ENCODE data around the gene ISM1.
"Not testable (repeated sequence)": the region's sequence is repeated elsewhere in the genome, so short reads cannot be mapped to it uniquely, and the experiment has no call there.

ISM1 gene

GRCh38 chr20:13229538-13229937 lies 8.5 kb downstream of the ISM1 start:
- ChIA-PET POLR2A (no interaction called here), CTCF (interaction anchor here (1.0 kb wide), 1 partner anchor 9 kb away, joined by 3 read pairs; no protein-coding TSS in a partner anchor)
- Histone ChIP-seq H3K4me3 (ENCODE audit: control insufficient read depth in 1 of 7, extremely low read depth in 1 of 7, insufficient read depth in 4 of 7, low read depth in 2 of 7, low read length in 6 of 7) (no peak overlapping the region), H3K4me1 (ENCODE audit: control extremely low read depth in 1 of 4, control insufficient read depth in 4 of 4, insufficient read depth in 4 of 4, low read length in 3 of 4) (peaks cover 0 to 13% (median 0%) of the 10 kb centered on the region in 4 experiments), H3K27ac (ENCODE audit: insufficient read depth in 1 of 2, low read depth in 1 of 2, low read length in 2 of 2, poor library complexity in 1 of 2, severe bottlenecking in 2 of 2) (no peak overlapping the region), H3K27me3 (replicated peaks in 2 of 5; ENCODE audit: control insufficient read depth in 4 of 5, insufficient read depth in 5 of 5, low read length in 4 of 5) (peaks cover 0 to 6% (median 0%) of the 10 kb centered on the region in 5 experiments), H3K36me3 (ENCODE audit: control insufficient read depth in 4 of 4, insufficient read depth in 4 of 4, low read length in 3 of 4) (no peaks in the 10 kb centered on the region), H3K9me3 (ENCODE audit: control extremely low read depth in 1 of 5, control insufficient read depth in 4 of 5, insufficient read depth in 2 of 5, low read depth in 1 of 5, low read length in 4 of 5) (peaks cover 0 to 6% (median 4%) of the 10 kb centered on the region in 5 experiments)
- no peak for DNase-seq

- H3K4me3 ChIP-seq (ENCODE audit: control insufficient read depth in 1 of 7, extremely low read depth in 1 of 7, insufficient read depth in 4 of 7, low read depth in 2 of 7, low read length in 6 of 7), result no peak overlapping the region
- CTCF ChIA-PET, result interaction anchor here (1.3 kb wide), 1 partner anchor 34 kb away, joined by 4 read pairs; no protein-coding TSS in a partner anchor
Observed at GRCh38 chr20:13231031-13231752, 10.1 kb downstream of the ISM1 start.

GRCh38 chr20:13232999-13233398 lies 11.9 kb downstream of the ISM1 start:
- Histone ChIP-seq H3K4me1 (ENCODE audit: control extremely low read depth in 1 of 4, control insufficient read depth in 4 of 4, insufficient read depth in 4 of 4, low read length in 3 of 4) (peaks cover 0 to 13% (median 0%) of the 10 kb centered on the region in 4 experiments), H3K36me3 (ENCODE audit: control insufficient read depth in 4 of 4, insufficient read depth in 4 of 4, low read length in 3 of 4) (no peaks in the 10 kb centered on the region), H3K4me3 (ENCODE audit: control insufficient read depth in 1 of 7, extremely low read depth in 1 of 7, insufficient read depth in 4 of 7, low read depth in 2 of 7, low read length in 6 of 7) (no peak overlapping the region), H3K27me3 (replicated peaks in 2 of 5; ENCODE audit: control insufficient read depth in 4 of 5, insufficient read depth in 5 of 5, low read length in 4 of 5) (peaks cover 0 to 3% (median 0%) of the 10 kb centered on the region in 5 experiments), H3K9me3 (ENCODE audit: control extremely low read depth in 1 of 5, control insufficient read depth in 4 of 5, insufficient read depth in 2 of 5, low read depth in 1 of 5, low read length in 4 of 5) (no peaks in the 10 kb centered on the region), H3K27ac (ENCODE audit: insufficient read depth in 1 of 2, low read depth in 1 of 2, low read length in 2 of 2, poor library complexity in 1 of 2, severe bottlenecking in 2 of 2) (no peak overlapping the region)
- WGBS (ENCODE audit: insufficient coverage), result 99% methylated on average over 9 of the region's 10 CpGs
- DNase-seq, result no peak
- POLR2A ChIA-PET, result no interaction called here
- CTCF ChIA-PET, result no interaction called here

More at GRCh38 chr20:13231031-13231752, 10.1 kb downstream of the ISM1 start:
- Histone ChIP-seq H3K27me3 (replicated peaks in 2 of 5; ENCODE audit: control insufficient read depth in 4 of 5, insufficient read depth in 5 of 5, low read length in 4 of 5) (peaks cover 0 to 5% (median 0%) of the 10 kb centered on the region in 5 experiments), H3K4me1 (ENCODE audit: control extremely low read depth in 1 of 4, control insufficient read depth in 4 of 4, insufficient read depth in 4 of 4, low read length in 3 of 4) (peaks cover 0 to 13% (median 0%) of the 10 kb centered on the region in 4 experiments), H3K9me3 (ENCODE audit: control extremely low read depth in 1 of 5, control insufficient read depth in 4 of 5, insufficient read depth in 2 of 5, low read depth in 1 of 5, low read length in 4 of 5) (peaks cover 0 to 6% (median 3%) of the 10 kb centered on the region in 5 experiments), H3K27ac (ENCODE audit: insufficient read depth in 1 of 2, low read depth in 1 of 2, low read length in 2 of 2, poor library complexity in 1 of 2, severe bottlenecking in 2 of 2) (no peak overlapping the region), H3K36me3 (ENCODE audit: control insufficient read depth in 4 of 4, insufficient read depth in 4 of 4, low read length in 3 of 4) (no peaks in the 10 kb centered on the region)
- POLR2A ChIA-PET, result no interaction called here
- 59% methylated on average over 4 of the region's 7 CpGs for WGBS (ENCODE audit: insufficient coverage)
- DNase-seq, result peak in 2 of 3 donors; percentile 60 to 75

- CTCF ChIA-PET, result interaction anchor here (0.7 to 1.1 kb wide), 2 partner anchors 9 to 15 kb away, joined by 3 to 4 read pairs; no protein-coding TSS in a partner anchor
- Histone ChIP-seq H3K4me1 (ENCODE audit: control extremely low read depth in 1 of 4, control insufficient read depth in 4 of 4, insufficient read depth in 4 of 4, low read length in 3 of 4) (peaks cover 0 to 13% (median 0%) of the 10 kb centered on the region in 4 experiments), H3K27me3 (replicated peaks in 2 of 5; ENCODE audit: control insufficient read depth in 4 of 5, insufficient read depth in 5 of 5, low read length in 4 of 5) (peaks cover 0 to 3% (median 0%) of the 10 kb centered on the region in 5 experiments), H3K27ac (ENCODE audit: insufficient read depth in 1 of 2, low read depth in 1 of 2, low read length in 2 of 2, poor library complexity in 1 of 2, severe bottlenecking in 2 of 2) (no peak overlapping the region), H3K36me3 (ENCODE audit: control insufficient read depth in 4 of 4, insufficient read depth in 4 of 4, low read length in 3 of 4) (no peaks in the 10 kb centered on the region), H3K4me3 (ENCODE audit: control insufficient read depth in 1 of 7, extremely low read depth in 1 of 7, insufficient read depth in 4 of 7, low read depth in 2 of 7, low read length in 6 of 7) (no peak overlapping the region), H3K9me3 (ENCODE audit: control extremely low read depth in 1 of 5, control insufficient read depth in 4 of 5, insufficient read depth in 2 of 5, low read depth in 1 of 5, low read length in 4 of 5) (no peaks in the 10 kb centered on the region)
- 100% methylated on average over 1 of the region's 1 CpG for WGBS (ENCODE audit: insufficient coverage)
- DNase-seq, result no peak
- POLR2A ChIA-PET, result interaction anchor here (0.6 kb wide), 1 partner anchor 16 kb away, joined by 3 read pairs; no protein-coding TSS in a partner anchor
Observed at GRCh38 chr20:13234961-13235360, 13.9 kb downstream of the ISM1 start.

- DNase-seq; H3K27me3 ChIP-seq (replicated peaks in 2 of 5; ENCODE audit: control insufficient read depth in 4 of 5, insufficient read depth in 5 of 5, low read length in 4 of 5); H3K4me1 ChIP-seq (ENCODE audit: control extremely low read depth in 1 of 4, control insufficient read depth in 4 of 4, insufficient read depth in 4 of 4, low read length in 3 of 4); POLR2A ChIA-PET; H3K36me3 ChIP-seq (ENCODE audit: control insufficient read depth in 4 of 4, insufficient read depth in 4 of 4, low read length in 3 of 4); CTCF ChIA-PET; H3K9me3 ChIP-seq (ENCODE audit: control extremely low read depth in 1 of 5, control insufficient read depth in 4 of 5, insufficient read depth in 2 of 5, low read depth in 1 of 5, low read length in 4 of 5); H3K27ac ChIP-seq (ENCODE audit: insufficient read depth in 1 of 2, low read depth in 1 of 2, low read length in 2 of 2, poor library complexity in 1 of 2, severe bottlenecking in 2 of 2); H3K4me3 ChIP-seq (ENCODE audit: control insufficient read depth in 1 of 7, extremely low read depth in 1 of 7, insufficient read depth in 4 of 7, low read depth in 2 of 7, low read length in 6 of 7): not testable (repeated sequence)
- WGBS (ENCODE audit: insufficient coverage), result 80% methylated on average over 1 of the region's 2 CpGs
Observed at GRCh38 chr20:13236360-13236759, 15.3 kb downstream of the ISM1 start.

- WGBS (ENCODE audit: insufficient coverage), result 80% methylated on average over 1 of the region's 1 CpG
- Histone ChIP-seq H3K9me3 (ENCODE audit: control extremely low read depth in 1 of 5, control insufficient read depth in 4 of 5, insufficient read depth in 2 of 5, low read depth in 1 of 5, low read length in 4 of 5) (no peaks in the 10 kb centered on the region), H3K4me3 (ENCODE audit: control insufficient read depth in 1 of 7, extremely low read depth in 1 of 7, insufficient read depth in 4 of 7, low read depth in 2 of 7, low read length in 6 of 7) (no peak overlapping the region), H3K27ac (ENCODE audit: insufficient read depth in 1 of 2, low read depth in 1 of 2, low read length in 2 of 2, poor library complexity in 1 of 2, severe bottlenecking in 2 of 2) (no peak overlapping the region), H3K36me3 (ENCODE audit: control insufficient read depth in 4 of 4, insufficient read depth in 4 of 4, low read length in 3 of 4) (no peaks in the 10 kb centered on the region), H3K4me1 (ENCODE audit: control extremely low read depth in 1 of 4, control insufficient read depth in 4 of 4, insufficient read depth in 4 of 4, low read length in 3 of 4) (no peaks in the 10 kb centered on the region), H3K27me3 (replicated peaks in 2 of 5; ENCODE audit: control insufficient read depth in 4 of 5, insufficient read depth in 5 of 5, low read length in 4 of 5) (peaks cover 0 to 1% (median 0%) of the 10 kb centered on the region in 5 experiments)
- DNase-seq, result no peak
- CTCF ChIA-PET, result interaction anchor here (1.4 kb wide), 1 partner anchor 9 kb away, joined by 3 read pairs; no protein-coding TSS in a partner anchor
- POLR2A ChIA-PET, result no interaction called here
Observed at GRCh38 chr20:13236990-13237720, 16.1 kb downstream of the ISM1 start.
